Mucosa of rectum (tissue), 2 donors: ENCODE results near the gene CENPVL2.
"Not testable (repeated sequence)": the region's sequence is repeated elsewhere in the genome, so short reads cannot be mapped to it uniquely, and the experiment has no call there.

Source experiments
- H3K27ac ChIP-seq, 2 donors: one replicate each; pipeline ENCODE4 v1.7.0; 2013; ENCODE audit warnings: inconsistent platforms in 2 of 2, low read depth in 2 of 2, low read length in 2 of 2
- H3K27me3 ChIP-seq, 2 donors: one replicate each; pipeline ENCODE4 v1.7.0; 2013; ENCODE audit warnings: low read length in 2 of 2; ENCODE audit not compliant: control insufficient read depth in 2 of 2, insufficient read depth in 2 of 2
- H3K36me3 ChIP-seq, 2 donors: one replicate each; pipeline ENCODE4 v1.7.0; 2013; ENCODE audit warnings: low read length in 2 of 2; ENCODE audit not compliant: control insufficient read depth in 2 of 2, insufficient read depth in 2 of 2
- H3K4me1 ChIP-seq, 2 donors: one replicate each; pipeline ENCODE4 v1.7.0; 2013; ENCODE audit warnings: low read length in 2 of 2, mild to moderate bottlenecking in 1 of 2; ENCODE audit not compliant: control insufficient read depth in 2 of 2, insufficient read depth in 2 of 2
- H3K4me3 ChIP-seq, 2 donors: one replicate each; pipeline ENCODE4 v1.7.0; 2013; ENCODE audit warnings: low read length in 2 of 2
- H3K9ac ChIP-seq, 2 donors: one replicate each; pipeline ENCODE4 v1.7.0; 2013; ENCODE audit warnings: low read length in 2 of 2, low read depth in 1 of 2, mild to moderate bottlenecking in 1 of 2
- H3K9me3 ChIP-seq, 2 donors: one replicate each; pipeline ENCODE4 v1.7.0; 2013; ENCODE audit warnings: low read length in 2 of 2; ENCODE audit not compliant: control insufficient read depth in 2 of 2
- donor health status: healthy.
- donor health status: Normal muscosa, but diverticular disease.

The CENPVL2 gene

DNA sequence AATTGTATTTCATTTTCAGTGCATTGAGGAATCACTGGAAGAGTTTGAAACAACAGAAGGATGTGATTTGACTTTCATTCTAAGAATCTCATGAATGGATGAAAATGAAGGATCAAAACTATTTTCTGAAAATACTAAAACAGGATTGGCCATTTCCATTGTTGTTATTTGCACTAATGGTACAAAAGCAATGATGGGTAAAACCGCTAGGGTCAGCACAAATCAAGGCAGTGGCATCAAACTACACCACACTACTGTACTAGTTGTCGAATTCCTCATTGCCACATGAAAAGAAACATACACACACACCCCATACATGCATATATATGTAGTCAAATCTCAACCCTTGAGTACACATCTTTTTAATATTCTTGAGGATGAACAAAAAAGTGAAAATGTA lies 39.3 kb downstream of the CENPVL2 start:
- no peaks in the 10 kb centered on the region for H3K4me1 ChIP-seq
- no peak overlapping the region for H3K27ac ChIP-seq
- no peak overlapping the region for H3K4me3 ChIP-seq
- no peaks in the 10 kb centered on the region for H3K9me3 ChIP-seq
- peaks cover 2 to 14% of the 10 kb centered on the region in 2 donors for H3K27me3 ChIP-seq
- H3K36me3 ChIP-seq = no peaks in the 10 kb centered on the region
- H3K9ac ChIP-seq = no peak overlapping the region

DNA sequence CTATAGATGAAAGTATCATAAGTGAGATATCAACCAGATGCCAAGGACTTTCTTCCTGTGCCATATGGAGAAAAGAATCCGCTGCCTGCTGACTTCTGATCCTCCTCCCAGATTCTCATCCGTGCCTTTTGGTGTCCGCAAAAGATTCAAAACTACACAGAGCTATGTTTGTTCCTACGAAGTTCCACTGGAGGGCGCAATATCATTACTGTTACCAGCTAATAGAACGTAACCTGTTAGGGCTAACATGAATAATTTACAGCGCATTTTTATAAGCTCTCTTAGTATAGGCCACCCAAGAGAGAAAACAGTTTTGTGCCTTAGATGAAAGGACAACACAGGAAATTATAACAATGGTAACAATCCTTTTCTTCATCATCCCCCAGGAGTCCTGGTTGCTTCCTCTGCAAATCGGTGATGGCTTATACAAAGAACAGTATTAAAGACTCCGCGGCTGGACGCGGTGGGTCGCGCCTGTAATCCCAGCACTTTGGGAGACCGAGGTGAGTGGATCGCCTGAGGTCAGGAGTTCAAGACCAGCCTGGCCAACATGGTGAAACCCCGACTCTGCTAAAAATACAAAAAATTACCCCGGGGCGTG lies 41.1 kb downstream of the CENPVL2 start:
- Histone ChIP-seq H3K9me3 (no peaks in the 10 kb centered on the region), H3K9ac (no peak overlapping the region), H3K4me1 (no peaks in the 10 kb centered on the region), H3K36me3 (no peaks in the 10 kb centered on the region), H3K4me3 (no peak overlapping the region), H3K27me3 (peaks cover 4 to 17% of the 10 kb centered on the region in 2 donors), H3K27ac (no peak overlapping the region)

DNA sequence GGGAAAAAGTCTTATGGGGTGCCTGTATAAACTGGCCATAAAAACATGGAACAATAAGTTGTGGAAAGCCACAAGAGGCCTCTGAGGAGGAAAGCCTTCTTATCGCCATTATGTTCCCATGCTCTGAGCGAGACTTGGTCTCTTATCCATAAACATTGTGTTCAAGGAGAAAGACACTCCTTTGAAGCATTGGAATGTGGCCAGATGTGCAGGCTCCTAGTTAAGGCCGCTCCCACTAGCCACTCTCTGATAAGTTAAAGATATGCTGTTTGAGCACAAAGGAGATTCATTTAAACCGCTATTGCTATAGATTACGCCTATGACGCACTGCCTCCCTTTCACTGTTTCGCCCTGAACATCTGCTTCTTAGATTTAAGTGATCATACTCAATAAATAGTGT lies 46.1 kb downstream of the CENPVL2 start:
- H3K4me1 ChIP-seq, H3K27ac ChIP-seq, H3K4me3 ChIP-seq, H3K9ac ChIP-seq, H3K9me3 ChIP-seq, H3K36me3 ChIP-seq: not testable (repeated sequence)
- H3K27me3 ChIP-seq = peaks cover 8 to 11% of the 10 kb centered on the region in 2 donors
